LNCaP clone FGC (cell line): ENCODE data around the gene ZSWIM3.

Experiments used
- DNase-seq: peaks from one replicate; pipeline ENCODE4 v3.0.0-alpha.2; 2011; ENCODE audit warnings: low read depth
- H3K4me3 ChIP-seq: 2 replicates; pipeline ENCODE4 v1.5.1; 2011; ENCODE audit warnings: mild to moderate bottlenecking, low read depth, low read length, control low read depth
- TF ChIP-seq, protein P1 (sequence below): IDR thresholded peaks from 2 replicates; pipeline ENCODE4 v1.5.1; 2012; ENCODE audit warnings: mild to moderate bottlenecking; ENCODE audit not compliant: control insufficient read depth, insufficient read depth; ENCODE audit errors: extremely low read depth

The ZSWIM3 gene

DNA sequence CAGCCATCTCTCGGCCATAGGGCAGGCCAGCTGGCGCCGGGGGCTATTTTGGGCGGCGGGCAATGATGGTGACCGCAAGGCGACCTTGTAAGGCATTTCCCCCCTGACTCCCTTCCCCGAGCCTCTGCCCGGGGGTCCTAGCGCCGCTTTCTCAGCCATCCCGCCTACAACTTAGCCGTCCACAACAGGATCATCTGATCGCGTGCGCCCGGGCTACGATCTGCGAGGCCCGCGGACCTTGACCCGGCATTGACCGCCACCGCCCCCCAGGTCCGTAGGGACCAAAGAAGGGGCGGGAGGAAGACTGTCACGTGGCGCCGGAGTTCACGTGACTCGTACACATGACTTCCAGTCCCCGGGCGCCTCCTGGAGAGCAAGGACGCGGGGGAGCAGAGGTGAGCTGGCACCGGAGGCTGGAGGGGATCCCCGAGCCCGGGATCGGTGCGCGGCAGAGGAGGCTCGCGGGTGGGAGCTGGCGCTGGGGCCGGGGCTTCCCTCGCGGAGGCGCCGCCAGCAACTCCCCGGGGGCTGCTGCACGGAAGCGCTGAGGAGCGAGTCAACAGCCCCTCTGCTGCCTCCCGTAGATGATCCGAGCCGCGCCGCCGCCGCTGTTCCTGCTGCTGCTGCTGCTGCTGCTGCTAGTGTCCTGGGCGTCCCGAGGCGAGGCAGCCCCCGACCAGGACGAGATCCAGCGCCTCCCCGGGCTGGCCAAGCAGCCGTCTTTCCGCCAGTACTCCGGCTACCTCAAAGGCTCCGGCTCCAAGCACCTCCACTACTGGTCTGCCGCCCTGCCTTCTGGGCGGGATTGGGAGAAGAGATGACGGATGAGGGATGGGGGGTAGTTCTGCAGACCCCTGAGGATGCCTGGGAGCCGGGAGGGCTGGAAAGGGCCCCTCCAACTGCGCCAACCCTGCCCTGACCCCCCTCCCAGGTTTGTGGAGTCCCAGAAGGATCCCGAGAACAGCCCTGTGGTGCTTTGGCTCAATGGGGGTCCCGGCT is 33.9 kb downstream of the ZSWIM3 start, which contains the start of the genes CTSA and NEURL2:
TSS of gene CTSA (plus strand) at position 351 of the 999 bp plus-strand sequence. CDS start at position 585, 234 bp downstream.
TSS of gene NEURL2 (minus strand) at position 224 of the 999 bp plus-strand sequence. CDS start at position 7, 217 bp downstream.
- DNase-seq, result peak; percentile 73
- peak within 1 kb of the TSS; percentile 96 for H3K4me3 ChIP-seq
- TF ChIP-seq, protein P1, sequence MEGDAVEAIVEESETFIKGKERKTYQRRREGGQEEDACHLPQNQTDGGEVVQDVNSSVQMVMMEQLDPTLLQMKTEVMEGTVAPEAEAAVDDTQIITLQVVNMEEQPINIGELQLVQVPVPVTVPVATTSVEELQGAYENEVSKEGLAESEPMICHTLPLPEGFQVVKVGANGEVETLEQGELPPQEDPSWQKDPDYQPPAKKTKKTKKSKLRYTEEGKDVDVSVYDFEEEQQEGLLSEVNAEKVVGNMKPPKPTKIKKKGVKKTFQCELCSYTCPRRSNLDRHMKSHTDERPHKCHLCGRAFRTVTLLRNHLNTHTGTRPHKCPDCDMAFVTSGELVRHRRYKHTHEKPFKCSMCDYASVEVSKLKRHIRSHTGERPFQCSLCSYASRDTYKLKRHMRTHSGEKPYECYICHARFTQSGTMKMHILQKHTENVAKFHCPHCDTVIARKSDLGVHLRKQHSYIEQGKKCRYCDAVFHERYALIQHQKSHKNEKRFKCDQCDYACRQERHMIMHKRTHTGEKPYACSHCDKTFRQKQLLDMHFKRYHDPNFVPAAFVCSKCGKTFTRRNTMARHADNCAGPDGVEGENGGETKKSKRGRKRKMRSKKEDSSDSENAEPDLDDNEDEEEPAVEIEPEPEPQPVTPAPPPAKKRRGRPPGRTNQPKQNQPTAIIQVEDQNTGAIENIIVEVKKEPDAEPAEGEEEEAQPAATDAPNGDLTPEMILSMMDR, result no peak

DNA sequence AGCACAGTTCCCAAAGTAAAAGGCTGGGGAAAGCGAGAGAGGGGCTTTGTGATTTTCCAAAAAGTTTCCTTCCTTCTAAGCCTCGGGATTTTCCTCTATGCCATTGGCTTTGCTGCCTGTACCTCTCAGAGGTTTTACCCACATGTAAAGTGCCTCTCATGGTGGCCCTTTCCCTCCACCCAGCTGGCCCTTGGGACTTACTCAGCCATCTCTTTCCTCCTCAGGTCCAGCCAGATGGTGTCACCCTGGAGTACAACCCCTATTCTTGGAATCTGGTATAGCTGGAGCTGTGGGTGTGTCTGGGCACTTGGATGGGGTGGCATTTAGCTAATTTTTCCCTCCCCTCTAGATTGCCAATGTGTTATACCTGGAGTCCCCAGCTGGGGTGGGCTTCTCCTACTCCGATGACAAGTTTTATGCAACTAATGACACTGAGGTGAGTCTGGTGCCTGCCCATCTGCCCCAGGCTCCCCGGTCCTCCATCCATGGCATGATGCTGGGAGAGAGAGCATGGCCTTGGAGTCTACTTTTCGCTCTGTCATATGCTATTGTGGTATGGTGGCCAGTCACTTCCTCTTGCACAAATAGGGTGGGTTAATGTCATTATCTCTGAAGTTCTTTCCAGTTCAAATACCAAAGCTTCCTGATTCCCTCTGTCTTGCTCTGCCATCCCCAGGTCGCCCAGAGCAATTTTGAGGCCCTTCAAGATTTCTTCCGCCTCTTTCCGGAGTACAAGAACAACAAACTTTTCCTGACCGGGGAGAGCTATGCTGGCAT is 34.8 kb downstream of the ZSWIM3 start:
- H3K4me3 ChIP-seq, result peak overlapping the region; percentile 96
- TF ChIP-seq, protein P1, result peak; percentile 34
- DNase-seq, result no peak

DNA sequence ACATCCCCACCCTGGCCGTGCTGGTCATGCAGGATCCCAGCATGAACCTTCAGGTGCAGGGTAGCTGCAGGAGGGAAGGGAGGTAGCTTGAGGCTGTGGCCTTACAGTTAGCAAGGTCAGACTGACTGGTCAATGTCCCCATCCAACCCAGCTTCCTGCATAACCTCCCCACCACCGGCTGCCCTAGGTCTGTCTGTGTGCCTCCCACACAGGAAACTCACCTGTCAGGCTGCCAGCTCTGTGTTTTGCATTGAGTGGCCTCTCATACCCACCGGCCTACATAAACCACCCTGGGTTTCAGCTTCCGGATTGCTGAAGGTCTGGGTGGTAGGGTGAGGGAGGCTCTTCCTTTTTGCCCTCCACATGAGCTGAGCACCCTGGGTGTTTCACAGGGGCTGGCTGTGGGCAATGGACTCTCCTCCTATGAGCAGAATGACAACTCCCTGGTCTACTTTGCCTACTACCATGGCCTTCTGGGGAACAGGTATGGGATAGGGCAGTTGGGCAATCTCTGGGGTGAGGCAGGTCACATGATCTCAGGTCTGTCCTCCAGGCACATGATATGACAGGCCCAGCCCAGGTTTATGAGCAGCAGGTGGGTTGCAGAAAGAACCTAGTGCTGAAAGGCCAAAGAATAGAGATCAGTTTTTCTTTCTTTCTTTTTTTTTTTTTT is 35.5 kb downstream of the ZSWIM3 start:
- no peak overlapping the region for H3K4me3 ChIP-seq
- TF ChIP-seq, protein P1, result no peak
- DNase-seq, result no peak

DNA sequence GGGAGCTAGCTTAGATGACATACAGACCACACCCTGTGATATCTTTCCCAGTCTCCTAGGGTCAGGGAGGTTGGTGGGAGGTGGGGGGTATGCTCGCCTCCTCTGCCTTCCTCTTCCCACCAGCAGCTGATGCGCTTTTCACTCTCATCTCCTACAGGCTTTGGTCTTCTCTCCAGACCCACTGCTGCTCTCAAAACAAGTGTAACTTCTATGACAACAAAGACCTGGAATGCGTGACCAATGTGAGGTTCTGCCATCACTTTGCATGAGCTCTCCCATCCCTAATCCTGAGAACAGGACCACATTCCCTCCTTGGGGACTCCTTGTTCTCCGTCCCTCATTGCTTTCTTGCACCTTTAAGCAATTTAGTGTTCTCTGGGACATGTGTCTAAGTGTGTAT is 36.4 kb downstream of the ZSWIM3 start:
- DNase-seq, result no peak
- H3K4me3 ChIP-seq, result no peak overlapping the region
- TF ChIP-seq, protein P1, result no peak

DNA sequence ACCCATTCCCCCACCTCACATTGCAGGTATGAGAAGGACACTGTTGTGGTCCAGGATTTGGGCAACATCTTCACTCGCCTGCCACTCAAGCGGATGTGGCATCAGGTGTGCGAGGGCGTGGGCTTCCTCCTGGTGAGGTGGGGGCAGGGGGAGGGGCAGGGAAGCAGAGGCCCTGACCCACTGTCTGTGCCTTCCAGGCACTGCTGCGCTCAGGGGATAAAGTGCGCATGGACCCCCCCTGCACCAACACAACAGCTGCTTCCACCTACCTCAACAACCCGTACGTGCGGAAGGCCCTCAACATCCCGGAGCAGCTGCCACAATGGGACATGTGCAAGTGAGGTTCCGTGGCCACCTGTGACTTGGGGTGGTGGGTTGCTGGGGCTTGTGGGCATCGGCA is 37.4 kb downstream of the ZSWIM3 start:
- no peak overlapping the region for H3K4me3 ChIP-seq
- TF ChIP-seq, protein P1, result no peak
- no peak for DNase-seq

DNA sequence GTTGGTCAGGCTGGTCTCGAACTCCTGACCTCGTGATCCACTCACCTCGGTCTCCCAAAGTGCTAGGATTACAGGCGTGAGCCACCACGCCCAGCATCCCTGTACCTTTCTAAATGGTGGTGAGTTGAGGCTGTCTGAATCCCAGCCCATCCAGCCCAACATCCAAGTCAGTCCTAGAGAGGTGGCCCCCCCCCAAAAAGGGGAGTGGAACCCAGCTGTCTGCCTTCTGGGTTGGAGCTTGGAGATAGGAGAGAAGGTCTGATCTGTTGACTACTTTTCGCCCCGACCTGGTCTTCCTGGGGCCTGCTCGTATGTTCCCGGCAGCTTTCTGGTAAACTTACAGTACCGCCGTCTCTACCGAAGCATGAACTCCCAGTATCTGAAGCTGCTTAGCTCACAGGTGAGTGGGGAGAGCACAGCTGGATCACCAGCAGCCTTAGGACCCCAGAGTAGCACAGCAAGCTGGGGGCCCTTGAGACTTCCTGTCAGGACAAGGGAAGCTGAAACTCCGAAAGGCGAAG is 39.3 kb downstream of the ZSWIM3 start:
- TF ChIP-seq, protein P1, result no peak
- DNase-seq, result no peak
- H3K4me3 ChIP-seq, result no peak overlapping the region
